Duodenal mucosa (tissue), 2 donors: ENCODE measurements around the gene SERINC5.
A peak's percentile ranks its signal among the peaks of the same experiment; 100 is the strongest.
"Not testable (repeated sequence)": the region's sequence is repeated elsewhere in the genome, so short reads cannot be mapped to it uniquely, and the experiment has no call there.

Source experiments
- H3K27ac ChIP-seq: one replicate; pipeline ENCODE4 v1.7.0; 2013; ENCODE audit warnings: low read depth, low read length
- H3K27me3 ChIP-seq, 2 donors: one replicate each; pipeline ENCODE4 v1.7.0; 2013; ENCODE audit warnings: low read length in 2 of 2, control low read depth in 1 of 2; ENCODE audit not compliant: insufficient read depth in 2 of 2, control insufficient read depth in 1 of 2
- H3K36me3 ChIP-seq, 2 donors: one replicate each; pipeline ENCODE4 v1.7.0; 2013; ENCODE audit warnings: low read length in 2 of 2, control low read depth in 1 of 2; ENCODE audit not compliant: insufficient read depth in 2 of 2, control insufficient read depth in 1 of 2
- H3K4me1 ChIP-seq, 2 donors: one replicate each; pipeline ENCODE4 v1.7.0; 2013; ENCODE audit warnings: low read length in 2 of 2, control low read depth in 1 of 2; ENCODE audit not compliant: insufficient read depth in 2 of 2, control insufficient read depth in 1 of 2
- H3K4me3 ChIP-seq, 2 donors: one replicate each; pipeline ENCODE4 v1.7.0; 2013; ENCODE audit warnings: low read length in 2 of 2, low read depth in 1 of 2
- H3K9ac ChIP-seq, 2 donors: one replicate each; pipeline ENCODE4 v1.7.0; 2013; ENCODE audit warnings: low read length in 2 of 2, low read depth in 1 of 2
- H3K9me3 ChIP-seq, 2 donors: one replicate each; pipeline ENCODE4 v1.7.0; 2013; ENCODE audit warnings: low read length in 2 of 2, control low read depth in 1 of 2; ENCODE audit not compliant: control insufficient read depth in 1 of 2

SERINC5 gene

DNA sequence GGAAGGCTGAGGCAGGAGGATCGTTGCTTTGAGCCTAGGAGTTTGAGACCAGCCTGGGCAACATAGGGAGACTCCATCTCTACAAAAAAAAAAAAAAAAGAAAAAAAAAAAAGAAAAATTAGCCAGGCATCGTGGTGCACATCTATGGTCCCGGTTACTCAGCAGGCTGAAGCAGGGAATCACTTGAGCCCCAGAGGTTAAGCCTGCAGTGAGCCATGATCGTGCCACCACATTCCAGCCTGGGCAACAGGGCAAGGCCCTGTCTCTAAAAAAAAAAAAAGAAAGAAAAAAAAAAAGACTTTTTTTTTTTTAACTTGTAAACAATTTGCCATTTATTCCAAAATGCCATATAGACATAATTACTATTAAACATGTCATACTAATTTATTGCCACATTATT is 64.5 kb downstream of the SERINC5 start:
- no peak overlapping the region for H3K4me3 ChIP-seq
- no peak overlapping the region for H3K27ac ChIP-seq
- no peaks in the 10 kb centered on the region for H3K36me3 ChIP-seq
- H3K9ac ChIP-seq: no peak overlapping the region
- no peaks in the 10 kb centered on the region for H3K27me3 ChIP-seq
- peaks cover 24 to 42% of the 10 kb centered on the region in 2 donors for H3K4me1 ChIP-seq
- no peaks in the 10 kb centered on the region for H3K9me3 ChIP-seq

DNA sequence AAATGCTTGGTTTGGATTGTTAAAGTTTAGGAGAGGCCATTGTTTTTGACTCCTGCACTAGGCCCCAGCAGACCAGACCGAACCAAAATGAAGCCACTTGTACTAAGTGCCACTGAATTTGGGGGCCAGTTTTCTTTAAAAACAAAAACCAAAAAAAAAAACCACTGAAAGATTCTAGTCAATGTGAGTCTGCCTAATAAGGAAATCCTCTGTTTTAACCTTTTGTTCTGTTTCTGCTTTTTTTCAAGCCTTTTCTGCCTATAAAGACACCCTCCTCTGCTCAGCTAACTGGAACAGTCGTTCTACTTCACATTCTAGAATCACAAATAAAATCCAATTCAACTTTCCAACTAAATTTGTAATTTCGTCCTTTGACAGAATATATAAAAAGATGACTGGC is 64.9 kb downstream of the SERINC5 start:
- Histone ChIP-seq H3K4me3 (no peak overlapping the region), H3K9me3 (no peaks in the 10 kb centered on the region), H3K27ac (no peak overlapping the region), H3K27me3 (no peaks in the 10 kb centered on the region), H3K4me1 (peaks cover 24 to 44% of the 10 kb centered on the region in 2 donors), H3K9ac (no peak overlapping the region), H3K36me3 (no peaks in the 10 kb centered on the region)

DNA sequence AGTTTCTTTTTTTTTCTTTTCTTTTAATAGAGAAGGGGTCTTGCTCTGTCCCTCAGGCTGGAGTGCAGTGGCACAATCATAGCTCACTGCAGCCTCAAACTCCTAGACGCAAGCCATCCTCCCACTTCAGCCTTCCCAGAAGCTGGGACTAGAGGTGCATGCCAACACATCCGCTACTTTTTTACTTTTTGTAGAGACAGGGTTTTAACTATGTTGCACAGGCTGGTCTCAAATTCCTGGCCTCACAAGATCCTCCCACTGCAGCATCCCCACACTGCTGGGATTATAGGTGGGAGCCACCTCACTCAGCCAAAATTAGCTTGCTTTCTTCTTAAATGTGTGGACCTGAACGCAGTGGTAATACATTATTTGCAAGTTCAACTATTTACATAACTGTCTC is 66.1 kb downstream of the SERINC5 start:
- Histone ChIP-seq H3K9me3 (no peaks in the 10 kb centered on the region), H3K36me3 (no peaks in the 10 kb centered on the region), H3K9ac (no peak overlapping the region), H3K4me3 (no peak overlapping the region), H3K27me3 (no peaks in the 10 kb centered on the region), H3K4me1 (peaks cover 24 to 44% of the 10 kb centered on the region in 2 donors), H3K27ac (no peak overlapping the region)

DNA sequence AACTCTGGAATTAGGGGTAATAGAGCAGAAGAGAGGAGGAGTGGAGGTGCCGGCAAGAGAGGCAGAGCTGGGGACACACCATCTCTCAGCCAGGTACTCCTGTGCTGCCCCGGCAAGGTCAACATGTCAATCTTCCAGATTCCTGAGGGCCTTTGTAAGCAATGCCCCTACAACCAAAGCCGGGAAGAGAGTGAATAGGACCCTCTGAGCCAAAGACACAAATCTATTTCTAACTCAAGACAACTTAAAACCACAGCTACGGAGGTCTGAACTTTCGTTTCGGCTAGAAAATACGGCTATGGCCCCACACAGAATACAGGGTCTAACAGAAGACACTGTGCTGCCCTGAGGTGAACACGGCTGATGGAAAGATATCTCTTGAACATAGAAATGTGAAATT is 66.6 kb downstream of the SERINC5 start:
- Histone ChIP-seq H3K27me3 (no peaks in the 10 kb centered on the region), H3K9me3 (no peaks in the 10 kb centered on the region), H3K4me3 (no peak overlapping the region), H3K9ac (peak overlapping the region in 1 of 2 donors; percentile 41), H3K4me1 (peaks cover 29 to 46% of the 10 kb centered on the region in 2 donors), H3K36me3 (no peaks in the 10 kb centered on the region), H3K27ac (no peak overlapping the region)

DNA sequence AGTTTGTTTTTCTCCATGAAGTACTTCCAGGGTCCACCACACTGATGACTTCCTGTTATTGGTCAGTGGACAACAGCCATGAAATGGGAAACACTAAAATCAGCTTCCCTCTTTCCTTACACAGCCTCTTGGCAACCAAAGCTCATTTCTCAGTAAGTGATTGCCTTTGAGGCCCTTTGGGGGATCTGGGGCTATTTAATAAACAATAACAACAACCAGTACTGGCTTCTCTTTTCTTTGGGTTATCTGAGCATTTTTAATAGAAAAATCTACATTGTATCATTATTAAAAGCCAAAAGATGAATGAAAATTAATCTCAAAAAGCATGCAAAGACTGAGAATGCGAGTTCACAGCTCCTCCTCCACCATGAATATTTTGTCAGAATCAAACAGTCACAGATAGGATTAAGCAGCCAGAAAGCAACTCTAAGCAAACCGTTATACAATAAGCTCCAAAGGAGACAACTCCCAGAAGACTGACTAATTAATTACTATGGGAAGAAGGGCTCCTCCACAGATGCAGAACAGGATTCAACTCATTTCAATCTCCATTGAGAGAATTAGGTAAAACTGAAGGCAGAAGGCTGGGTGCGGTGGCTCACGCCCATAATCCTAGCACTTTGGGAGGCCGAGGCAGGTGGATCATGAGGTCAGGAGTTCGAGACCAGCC is 68.3 kb downstream of the SERINC5 start:
- H3K9ac ChIP-seq: no peak overlapping the region
- peaks cover 37 to 43% of the 10 kb centered on the region in 2 donors for H3K4me1 ChIP-seq
- no peaks in the 10 kb centered on the region for H3K36me3 ChIP-seq
- no peak overlapping the region for H3K4me3 ChIP-seq
- H3K9me3 ChIP-seq: no peaks in the 10 kb centered on the region
- H3K27ac ChIP-seq: no peak overlapping the region
- H3K27me3 ChIP-seq: no peaks in the 10 kb centered on the region

DNA sequence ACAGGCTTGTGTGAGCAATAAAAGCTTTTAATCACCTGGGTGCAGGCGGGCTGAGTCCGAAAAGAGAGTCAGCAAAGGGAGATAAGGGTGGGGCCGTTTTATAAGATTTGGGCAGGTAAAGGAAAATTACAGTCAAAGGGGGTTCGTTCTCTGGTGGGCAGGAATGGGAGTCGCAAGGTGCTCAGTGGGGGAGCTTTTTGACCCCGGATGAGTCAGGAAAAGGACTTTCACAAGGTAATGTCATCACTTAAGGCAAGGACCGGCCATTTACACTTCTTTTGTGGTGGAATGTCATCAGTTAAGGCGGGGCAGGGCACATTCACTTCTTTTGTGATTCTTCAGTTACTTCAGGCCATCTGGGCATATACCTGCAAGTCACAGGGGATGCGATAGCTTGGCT is 70.3 kb downstream of the SERINC5 start:
- H3K27ac ChIP-seq, H3K4me3 ChIP-seq, H3K9ac ChIP-seq, H3K27me3 ChIP-seq, H3K9me3 ChIP-seq, H3K36me3 ChIP-seq: not testable (repeated sequence)
- H3K4me1 ChIP-seq: peaks cover 47 to 52% of the 10 kb centered on the region in 2 donors

DNA sequence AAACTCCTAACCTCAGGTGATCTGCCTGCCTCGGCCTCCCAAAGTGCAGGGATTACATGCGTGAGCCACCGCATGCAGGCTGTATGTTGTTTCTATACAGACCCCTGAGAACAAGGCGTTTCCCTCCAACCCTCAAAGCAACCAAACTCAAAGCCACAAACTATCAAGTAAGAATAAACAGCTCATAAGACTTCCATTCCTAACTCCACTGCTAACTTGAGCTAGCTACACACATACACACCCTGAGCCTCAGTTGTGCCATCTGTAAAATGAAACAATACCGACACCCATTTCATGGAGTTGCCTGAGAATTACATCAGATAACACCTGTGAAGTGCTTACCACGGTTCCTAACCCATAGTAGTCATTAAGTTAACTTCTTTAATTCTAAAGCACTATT is 70.8 kb downstream of the SERINC5 start:
- H3K4me1 ChIP-seq: peaks cover 50 to 55% of the 10 kb centered on the region in 2 donors
- no peaks in the 10 kb centered on the region for H3K27me3 ChIP-seq
- no peak overlapping the region for H3K4me3 ChIP-seq
- no peak overlapping the region for H3K9ac ChIP-seq
- H3K27ac ChIP-seq: no peak overlapping the region
- H3K9me3 ChIP-seq: no peaks in the 10 kb centered on the region
- H3K36me3 ChIP-seq: no peaks in the 10 kb centered on the region

DNA sequence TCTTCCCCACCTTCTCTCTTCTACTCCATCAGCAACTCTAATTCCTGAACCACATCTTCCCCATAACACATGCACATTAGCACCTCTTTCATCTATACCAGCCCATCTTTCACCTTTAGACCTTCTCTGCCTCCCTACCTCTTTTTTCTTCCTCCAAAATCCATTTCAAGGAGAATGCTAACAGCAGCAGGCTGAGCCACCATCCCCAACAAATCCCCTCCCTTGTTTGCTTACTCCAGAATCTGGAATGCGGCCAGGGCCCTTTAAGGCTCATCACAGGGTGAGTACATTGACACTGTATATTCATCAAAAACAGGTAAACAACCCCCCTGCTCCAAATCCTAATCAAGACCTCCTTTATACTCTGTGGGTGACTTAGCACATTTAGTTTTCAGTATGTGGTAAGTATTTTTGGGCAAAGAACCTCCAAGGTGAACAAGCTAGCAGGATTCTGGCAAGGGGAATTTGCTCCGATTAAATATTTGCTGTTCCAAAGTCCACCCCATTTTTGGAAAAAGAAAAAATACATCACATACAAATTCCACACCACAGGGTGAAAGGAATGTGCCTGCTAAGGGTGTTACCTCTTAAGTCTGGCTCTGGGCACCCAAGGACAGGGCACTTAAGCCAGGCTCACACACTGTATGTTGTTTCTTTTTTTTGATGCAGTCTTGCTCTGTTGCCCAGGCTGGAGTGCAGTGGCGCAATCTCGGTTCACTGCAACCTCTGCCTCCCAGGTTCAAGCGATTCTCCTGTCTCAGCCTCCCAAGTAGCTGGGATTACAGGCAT is 71.4 kb downstream of the SERINC5 start:
- peaks cover 50 to 55% of the 10 kb centered on the region in 2 donors for H3K4me1 ChIP-seq
- H3K27me3 ChIP-seq: no peaks in the 10 kb centered on the region
- H3K9ac ChIP-seq: no peak overlapping the region
- H3K27ac ChIP-seq: no peak overlapping the region
- no peak overlapping the region for H3K4me3 ChIP-seq
- no peaks in the 10 kb centered on the region for H3K36me3 ChIP-seq
- no peaks in the 10 kb centered on the region for H3K9me3 ChIP-seq

DNA sequence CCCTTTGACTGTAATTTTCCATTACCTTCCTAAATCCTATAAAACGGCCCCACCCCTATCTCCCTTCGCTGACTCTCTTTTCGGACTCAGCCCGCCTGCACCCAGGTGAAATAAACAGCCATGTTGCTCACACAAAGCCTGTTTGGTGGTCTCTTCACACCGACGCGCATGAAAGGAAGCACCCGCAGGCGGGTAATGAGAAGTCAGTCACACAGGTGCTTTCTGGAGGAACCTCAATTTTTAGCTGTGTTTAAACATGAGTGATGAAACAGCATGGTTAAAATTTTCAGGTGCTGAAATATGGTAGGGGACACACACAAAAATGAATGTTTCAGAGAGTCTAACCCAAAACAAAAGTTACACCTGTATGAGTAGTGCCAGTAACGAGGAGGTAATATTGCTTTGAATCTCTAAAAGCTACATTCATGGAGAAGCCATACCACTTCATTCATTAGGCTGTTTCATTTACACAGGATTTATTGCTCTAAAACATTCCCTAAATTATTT is 72.1 kb downstream of the SERINC5 start:
- H3K27me3 ChIP-seq, H3K9me3 ChIP-seq, H3K4me3 ChIP-seq, H3K27ac ChIP-seq, H3K9ac ChIP-seq, H3K36me3 ChIP-seq: not testable (repeated sequence)
- H3K4me1 ChIP-seq: peaks cover 50 to 55% of the 10 kb centered on the region in 2 donors

DNA sequence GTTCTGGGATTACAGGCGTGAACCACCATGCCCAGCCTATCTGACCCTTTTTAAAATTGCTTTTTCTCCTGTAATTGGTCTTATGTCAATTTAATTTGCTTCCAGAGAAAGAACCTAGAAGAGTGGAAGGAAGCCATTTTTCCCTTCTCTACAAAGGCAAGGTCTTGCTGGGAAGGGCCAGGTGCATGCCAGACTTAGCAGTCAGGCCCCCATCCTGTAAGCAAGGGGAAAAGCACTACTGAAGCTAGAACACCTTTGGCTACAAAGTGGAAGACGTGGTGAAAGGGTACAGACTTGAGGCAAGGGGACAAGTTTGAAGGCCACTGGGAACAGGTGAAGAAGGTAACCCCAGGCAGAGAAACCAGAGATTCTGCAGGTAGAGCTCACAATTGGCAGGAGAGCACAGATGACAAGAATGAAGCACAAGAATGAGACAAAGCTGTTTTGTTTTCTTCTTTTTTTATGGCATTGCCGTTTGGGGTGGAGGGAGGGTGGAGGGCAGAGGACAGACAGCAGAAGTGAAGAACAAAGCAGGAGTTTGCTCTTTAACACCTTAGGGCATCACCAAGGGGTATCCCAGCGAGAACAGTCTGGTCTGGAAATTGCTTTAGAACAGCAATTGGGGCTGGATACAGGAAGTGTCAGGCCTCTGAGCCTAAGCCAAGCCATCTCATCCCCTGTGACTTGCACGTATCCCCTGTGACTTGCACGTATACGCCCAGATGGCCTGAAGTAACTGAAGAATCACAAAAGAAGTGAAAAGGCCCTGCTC is 72.9 kb downstream of the SERINC5 start:
- Histone ChIP-seq H3K27me3 (no peaks in the 10 kb centered on the region), H3K9me3 (no peaks in the 10 kb centered on the region), H3K4me1 (peaks cover 50 to 55% of the 10 kb centered on the region in 2 donors), H3K4me3 (no peak overlapping the region), H3K36me3 (no peaks in the 10 kb centered on the region), H3K9ac (no peak overlapping the region), H3K27ac (no peak overlapping the region)
